ENCODE data around the gene NAV2.

DNA sequence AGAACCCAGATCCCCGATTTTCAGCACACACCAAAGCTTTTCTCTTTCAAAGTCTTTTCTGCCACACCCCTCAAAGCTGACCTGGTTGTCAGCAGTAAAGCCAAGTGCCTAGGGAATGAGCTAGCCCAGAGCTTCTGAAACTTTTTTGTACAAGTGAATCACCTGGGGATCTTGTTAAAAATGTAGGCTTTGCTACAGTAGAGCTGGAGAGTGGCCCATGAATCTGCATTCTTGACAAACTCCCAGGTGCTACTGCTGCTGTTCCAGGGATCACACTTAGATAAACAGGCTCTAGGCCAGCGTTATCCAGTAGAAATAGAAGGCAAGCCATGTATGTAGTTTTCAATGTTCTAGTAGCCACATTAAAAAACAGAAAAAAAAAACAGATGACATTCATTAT lies 21.8 kb upstream of the NAV2 start:
- TF ChIP-seq CTCF (conservative IDR thresholded peaks at IDR 0.05; ENCODE audit: low read depth in 2 of 2) (no peak), ETS1 (IDR thresholded peaks at IDR 0.05) (no peak), EZH2 (IDR thresholded peaks at IDR 0.05; ENCODE audit: low read depth, unreplicated experiment) (no peak), REST (IDR thresholded peaks at IDR 0.05; ENCODE audit: unreplicated experiment) (no peak), POLR2AphosphoS5 (IDR thresholded peaks at IDR 0.05; ENCODE audit: low read depth) (no peak), CREB1 (CRISPR knock-in tag; IDR thresholded peaks at IDR 0.05; ENCODE audit: low read depth) (no peak), EZH2phosphoT487 (IDR thresholded peaks at IDR 0.05; ENCODE audit: unreplicated experiment) (no peak)

Measured in GM23338 (cell line).